Calu3 (cell line): ENCODE data around the gene ZCCHC18. TPM values are rescaled to one million over a fixed set of nuclear protein-coding genes. Genes with fewer than 3 reads are reported as not detected.

Source experiments
- BruUV-seq: library from RNA; stranded (reverse); fragments of 400-500 nt; replicated peaks from 2 replicates; lab custom pipeline; 2021; lab: Mats Ljungman, UMichigan
- CTCF ChIA-PET: fragments of 300-600 bp; sonication (Branson Sonifier 250); formaldehyde crosslinking; loops from one replicate; lab custom pipeline; 2022; ENCODE audit warnings: antibody characterized with exemption; lab: Charles Lee
- DNase-seq: peaks from one replicate; pipeline ENCODE4 v3.0.0; 2022
- H3K27ac Mint-ChIP-seq: one replicate; pipeline ENCODE4 v1.8.0; 2022; ENCODE audit warnings: mixed read lengths; ENCODE audit not compliant: unreplicated experiment
- H3K27me3 Mint-ChIP-seq: one replicate; pipeline ENCODE4 v1.8.0; 2022; ENCODE audit warnings: mixed read lengths; ENCODE audit not compliant: unreplicated experiment
- H3K36me3 Mint-ChIP-seq: one replicate; pipeline ENCODE4 v1.8.0; 2022; ENCODE audit warnings: mild to moderate bottlenecking, moderate library complexity, mixed read lengths; ENCODE audit not compliant: insufficient read depth, unreplicated experiment
- H3K4me1 Mint-ChIP-seq: one replicate; pipeline ENCODE4 v1.8.0; 2022; ENCODE audit warnings: mild to moderate bottlenecking, low read depth, mixed read lengths; ENCODE audit not compliant: unreplicated experiment
- H3K4me3 Mint-ChIP-seq: one replicate; pipeline ENCODE4 v1.8.0; 2022; ENCODE audit warnings: mild to moderate bottlenecking, low read depth, moderate library complexity, mixed read lengths; ENCODE audit not compliant: unreplicated experiment
- H3K9me3 Mint-ChIP-seq: one replicate; pipeline ENCODE4 v1.8.0; 2022; ENCODE audit warnings: low read depth, mixed read lengths; ENCODE audit not compliant: unreplicated experiment
- intact Hi-C: fragments of 100-400 bp; cut with micrococcal nuclease; formaldehyde crosslinking; loops from one replicate; pipeline ENCODE4 v1.10.0; 2022; ENCODE audit not compliant: unreplicated experiment
- total RNA-seq: library from RNA; stranded (reverse); gene quantifications from 2 replicates; pipeline ENCODE4 v1.2.3, GENCODE V29; 2022
- TF ChIP-seq, protein P1 (sequence below): fragments of 200-600 bp; IDR thresholded peaks from one replicate; pipeline ENCODE4 v1.8.0; 2022; ENCODE audit warnings: antibody characterized with exemption; ENCODE audit not compliant: unreplicated experiment

Gene ZCCHC18
- total RNA-seq, 1 experiment from 2014 or later, result 0.52 TPM

GRCh38 chrX:104113222-104113965 is 1.1 kb downstream of the ZCCHC18 start:
- no peak overlapping the region for H3K27ac Mint-ChIP-seq
- CTCF ChIA-PET, result interaction anchor here (0.9 to 1.3 kb wide), 3 partner anchors 14 to 282 kb away, joined by 3 to 14 read pairs (median 4); partner anchors contain the start of gene RAB9B
- peak; percentile 69 for DNase-seq
- peaks cover 6% of the 10 kb centered on the region for H3K36me3 Mint-ChIP-seq
- no TSS peak for BruUV-seq
- no peaks in the 10 kb centered on the region for H3K9me3 Mint-ChIP-seq
- no peaks in the 10 kb centered on the region for H3K4me1 Mint-ChIP-seq
- TF ChIP-seq, protein P1, sequence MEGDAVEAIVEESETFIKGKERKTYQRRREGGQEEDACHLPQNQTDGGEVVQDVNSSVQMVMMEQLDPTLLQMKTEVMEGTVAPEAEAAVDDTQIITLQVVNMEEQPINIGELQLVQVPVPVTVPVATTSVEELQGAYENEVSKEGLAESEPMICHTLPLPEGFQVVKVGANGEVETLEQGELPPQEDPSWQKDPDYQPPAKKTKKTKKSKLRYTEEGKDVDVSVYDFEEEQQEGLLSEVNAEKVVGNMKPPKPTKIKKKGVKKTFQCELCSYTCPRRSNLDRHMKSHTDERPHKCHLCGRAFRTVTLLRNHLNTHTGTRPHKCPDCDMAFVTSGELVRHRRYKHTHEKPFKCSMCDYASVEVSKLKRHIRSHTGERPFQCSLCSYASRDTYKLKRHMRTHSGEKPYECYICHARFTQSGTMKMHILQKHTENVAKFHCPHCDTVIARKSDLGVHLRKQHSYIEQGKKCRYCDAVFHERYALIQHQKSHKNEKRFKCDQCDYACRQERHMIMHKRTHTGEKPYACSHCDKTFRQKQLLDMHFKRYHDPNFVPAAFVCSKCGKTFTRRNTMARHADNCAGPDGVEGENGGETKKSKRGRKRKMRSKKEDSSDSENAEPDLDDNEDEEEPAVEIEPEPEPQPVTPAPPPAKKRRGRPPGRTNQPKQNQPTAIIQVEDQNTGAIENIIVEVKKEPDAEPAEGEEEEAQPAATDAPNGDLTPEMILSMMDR, result no peak
- H3K27me3 Mint-ChIP-seq, result peaks cover 84% of the 10 kb centered on the region
- H3K4me3 Mint-ChIP-seq, result peak overlapping the region; percentile 94
- intact Hi-C loops, result loop anchor here (2.0 to 5.0 kb wide), 2 partner anchors 15 to 266 kb away; no protein-coding TSS in a partner anchor

DNA sequence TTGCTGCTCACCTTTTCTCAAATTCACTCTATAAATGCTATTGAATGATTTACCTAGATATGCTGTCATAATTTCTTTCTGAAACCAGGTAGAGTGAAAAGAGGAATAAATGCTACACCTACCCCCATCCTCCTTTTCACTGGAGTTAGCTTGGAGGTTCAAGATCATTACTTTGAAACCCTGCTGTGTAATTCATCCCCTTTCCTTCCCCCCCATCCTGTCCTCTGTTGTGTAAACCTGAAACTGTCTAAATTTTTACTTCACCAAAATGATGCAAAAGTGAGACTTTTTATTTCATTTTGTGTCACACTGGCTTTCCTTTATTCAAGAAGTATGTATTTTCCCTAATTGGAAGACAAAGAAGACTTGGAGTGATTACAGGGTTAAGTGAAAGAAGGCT is 5.4 kb downstream of the ZCCHC18 start:
- CTCF ChIA-PET, result no interaction called here
- Mint-ChIP-seq H3K27ac (no peak overlapping the region), H3K9me3 (no peaks in the 10 kb centered on the region), H3K27me3 (peaks cover 40% of the 10 kb centered on the region), H3K4me1 (no peaks in the 10 kb centered on the region), H3K4me3 (no peak overlapping the region), H3K36me3 (peaks cover 5% of the 10 kb centered on the region)
- TF ChIP-seq, protein P1, result no peak
- BruUV-seq, result no TSS peak
- intact Hi-C loops, result no loop called here
- no peak for DNase-seq

DNA sequence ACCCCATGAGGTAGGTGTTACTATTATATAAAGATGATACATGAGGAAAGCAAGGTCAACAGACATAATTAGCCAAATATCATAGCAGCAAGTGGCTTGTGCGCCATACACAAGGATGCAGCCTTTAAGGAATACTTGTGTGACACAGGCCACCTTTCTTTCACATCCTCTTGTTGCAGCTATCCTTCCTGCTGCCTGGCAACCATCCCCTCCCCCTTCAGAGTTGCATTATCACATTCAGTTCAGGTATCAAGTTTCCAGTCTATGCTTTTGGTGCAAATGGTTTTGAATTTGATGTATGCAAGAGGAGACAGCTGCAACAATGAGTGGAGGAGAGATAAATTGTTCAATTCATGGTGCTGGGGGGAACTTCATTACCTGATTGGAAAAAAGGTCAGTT is 6.4 kb downstream of the ZCCHC18 start:
- Mint-ChIP-seq H3K4me1 (no peaks in the 10 kb centered on the region), H3K4me3 (no peak overlapping the region), H3K27ac (no peak overlapping the region), H3K36me3 (peaks cover 5% of the 10 kb centered on the region), H3K9me3 (no peaks in the 10 kb centered on the region), H3K27me3 (peaks cover 36% of the 10 kb centered on the region)
- TF ChIP-seq, protein P1, result no peak
- CTCF ChIA-PET, result no interaction called here
- DNase-seq, result no peak
- intact Hi-C loops, result no loop called here
- no TSS peak for BruUV-seq

- no peak for DNase-seq
- H3K27me3 Mint-ChIP-seq, result peaks cover 4% of the 10 kb centered on the region
- no peaks in the 10 kb centered on the region for H3K4me1 Mint-ChIP-seq
- H3K27ac Mint-ChIP-seq, result no peak overlapping the region
- no peaks in the 10 kb centered on the region for H3K9me3 Mint-ChIP-seq
- intact Hi-C loops, result no loop called here
- TF ChIP-seq, protein P1, result no peak
- peaks cover 5% of the 10 kb centered on the region for H3K36me3 Mint-ChIP-seq
- BruUV-seq, result no TSS peak
- CTCF ChIA-PET, result no interaction called here
- H3K4me3 Mint-ChIP-seq, result no peak overlapping the region
Measured at GRCh38 chrX:104122829-104123228, 10.5 kb downstream of the ZCCHC18 start.
